GM15510 (cell line): ENCODE data around the gene OR10G7.

Experiments
- POLR2A ChIP-seq: IDR thresholded peaks from 3 replicates; pipeline ENCODE4 v1.6.1; 2011; ENCODE audit warnings: borderline replicate concordance; ENCODE audit not compliant: insufficient read length; ENCODE audit errors: extremely low read depth

OR10G7 gene, protein sequence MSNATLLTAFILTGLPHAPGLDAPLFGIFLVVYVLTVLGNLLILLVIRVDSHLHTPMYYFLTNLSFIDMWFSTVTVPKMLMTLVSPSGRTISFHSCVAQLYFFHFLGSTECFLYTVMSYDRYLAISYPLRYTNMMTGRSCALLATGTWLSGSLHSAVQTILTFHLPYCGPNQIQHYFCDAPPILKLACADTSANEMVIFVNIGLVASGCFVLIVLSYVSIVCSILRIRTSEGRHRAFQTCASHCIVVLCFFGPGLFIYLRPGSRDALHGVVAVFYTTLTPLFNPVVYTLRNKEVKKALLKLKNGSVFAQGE

DNA sequence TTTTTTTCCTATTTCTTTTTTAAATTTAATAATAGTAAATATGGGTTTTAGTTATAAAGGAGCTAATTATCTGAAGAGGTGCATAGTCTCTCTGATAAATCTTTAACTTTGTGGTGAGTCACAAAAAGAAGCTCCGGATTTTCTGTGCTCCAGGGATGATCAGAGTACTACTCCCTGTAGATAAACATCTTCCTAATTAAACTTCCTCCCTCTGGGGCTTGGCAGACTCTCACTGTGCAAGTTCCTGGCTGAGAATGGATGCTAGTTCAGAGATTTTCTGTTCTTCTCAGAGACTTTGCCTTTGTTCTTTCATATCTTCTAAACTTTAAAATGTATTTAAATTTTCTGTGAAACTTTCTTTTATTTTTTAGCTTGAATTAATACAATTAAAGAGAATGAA lies at the start of gene OR10G7:
Gene OR10G7, minus strand, starts transcription at position 72 of the 400 bp plus-strand sequence. CDS start 2,324 bp downstream, outside the sequence.
- TF ChIP-seq POLR2A, result no peak

DNA sequence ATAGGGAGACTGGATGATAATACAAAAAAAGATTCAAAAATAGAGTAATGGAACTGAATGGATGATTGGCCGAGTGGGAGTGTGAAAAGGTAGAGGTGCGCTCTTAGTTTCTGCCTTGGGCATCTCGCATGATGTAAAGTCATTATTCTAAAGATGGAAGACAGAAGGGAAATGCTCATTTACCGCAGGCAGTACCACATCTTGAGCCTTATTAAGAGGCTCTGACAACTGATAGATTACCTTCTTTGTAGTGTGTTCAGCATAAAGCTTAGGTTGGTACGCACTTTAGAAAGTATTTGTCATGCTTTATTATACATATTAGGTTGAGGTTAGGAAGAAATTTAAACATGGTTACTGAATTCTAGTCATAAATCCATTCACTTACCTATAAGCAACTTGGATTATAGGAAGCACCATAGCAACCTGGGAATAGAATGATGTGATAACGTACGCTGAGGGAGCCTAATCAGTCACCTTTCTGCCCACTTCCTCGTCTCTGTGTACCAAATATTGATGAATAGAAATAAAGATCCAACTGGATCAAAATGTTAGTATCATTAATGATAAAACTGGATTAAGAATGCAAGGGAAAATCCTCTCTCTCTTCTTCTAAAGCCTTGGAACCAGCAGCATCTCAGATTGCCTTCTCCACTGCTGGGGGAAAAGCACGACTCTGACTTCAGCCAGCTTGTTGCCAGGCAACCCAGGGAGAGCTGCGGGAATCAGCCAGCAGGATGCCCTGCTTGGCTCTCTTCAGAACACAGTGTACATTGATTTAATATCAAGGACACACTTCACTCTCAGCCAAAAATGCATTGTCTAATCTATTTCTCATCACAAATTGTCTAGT lies 45.1 kb upstream of the OR10G7 start:
- TF ChIP-seq POLR2A, result no peak

DNA sequence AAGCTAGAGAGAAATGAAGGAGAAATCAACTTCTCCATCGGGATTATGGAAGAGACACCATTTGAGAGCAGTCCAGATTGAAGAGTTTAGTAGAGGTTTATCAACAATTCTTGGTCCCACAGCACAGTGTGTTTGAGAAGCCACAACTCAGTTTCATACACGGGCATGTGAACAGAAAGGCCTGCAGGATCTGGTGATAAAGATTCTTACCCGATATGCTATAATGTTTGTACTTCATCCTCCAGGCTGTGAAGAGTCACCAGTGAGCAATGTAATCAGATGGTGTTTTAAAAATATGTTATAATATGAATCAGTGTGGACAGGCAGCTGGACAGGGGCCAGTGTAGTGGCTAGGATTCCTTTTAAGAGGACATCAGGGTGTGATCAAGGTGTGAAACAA lies 44.5 kb upstream of the OR10G7 start:
- no peak for TF ChIP-seq POLR2A

DNA sequence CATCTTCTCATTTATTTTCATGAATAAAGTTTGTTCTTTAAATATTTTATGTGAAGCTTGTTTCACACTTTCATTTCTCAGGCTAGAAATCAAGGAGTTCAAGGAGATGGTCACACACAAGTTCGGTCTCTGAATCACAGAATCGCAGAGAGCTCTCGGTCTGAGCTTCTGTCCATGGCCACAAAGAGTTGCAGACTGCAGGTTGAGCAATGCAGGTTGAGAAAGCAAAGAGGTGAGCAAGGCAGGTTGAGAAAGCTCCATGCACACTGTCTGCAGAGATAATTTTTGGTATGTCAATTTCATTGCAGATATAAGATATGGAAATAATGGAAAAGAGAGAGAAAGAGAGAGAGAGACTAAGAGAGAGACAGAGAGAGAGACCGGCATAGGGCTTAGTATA lies 41.2 kb upstream of the OR10G7 start:
- no peak for TF ChIP-seq POLR2A

DNA sequence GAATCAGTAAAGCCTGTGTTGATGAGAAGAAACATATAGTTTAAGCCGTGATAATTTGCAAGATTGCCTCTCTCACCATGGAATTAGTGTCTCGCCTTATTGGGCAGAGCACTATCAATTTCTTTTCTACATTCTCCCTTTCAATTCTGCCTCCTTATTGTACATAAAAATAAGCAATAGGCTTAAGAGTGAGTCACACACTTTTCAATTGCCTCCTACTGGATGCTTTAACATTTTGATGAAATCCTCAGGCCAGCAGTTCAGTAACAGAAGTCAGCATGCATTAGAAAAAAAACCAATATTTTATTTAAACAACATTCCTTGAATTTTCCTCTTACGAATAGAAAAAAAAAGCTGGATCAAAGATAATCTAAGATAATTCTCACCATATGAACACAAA lies 40.4 kb upstream of the OR10G7 start:
- no peak for TF ChIP-seq POLR2A

DNA sequence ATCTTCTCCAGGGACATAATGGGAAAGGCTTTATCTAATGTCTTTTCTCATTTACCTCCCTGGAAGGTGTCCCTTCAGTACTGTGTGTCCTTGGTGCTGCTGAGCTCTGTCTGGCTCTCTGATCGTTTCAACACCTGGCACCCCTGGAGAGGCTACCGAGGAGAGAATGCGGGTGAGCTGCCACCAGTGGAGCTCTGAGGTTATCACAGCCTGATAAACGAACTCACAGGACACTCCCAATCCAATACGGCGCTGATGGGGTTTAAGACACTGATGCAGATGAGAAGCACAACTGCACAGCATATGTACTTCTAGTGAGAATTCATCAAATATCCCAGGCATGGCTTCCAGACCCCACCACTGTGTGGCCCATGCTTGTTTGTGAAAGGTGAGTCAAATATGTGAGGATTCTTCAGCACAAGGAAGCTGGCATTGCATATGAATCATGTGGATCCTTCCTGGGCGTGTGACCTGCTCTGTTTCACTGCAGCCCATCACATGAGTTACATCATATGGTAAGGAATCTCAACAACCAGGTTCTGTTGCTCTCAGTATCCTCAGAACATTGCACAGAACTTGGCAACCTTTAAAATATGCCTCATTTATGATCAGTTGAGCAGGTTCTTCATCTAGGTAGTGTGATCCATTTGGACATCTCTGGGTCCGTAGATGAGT lies 39.3 kb upstream of the OR10G7 start:
- no peak for TF ChIP-seq POLR2A

DNA sequence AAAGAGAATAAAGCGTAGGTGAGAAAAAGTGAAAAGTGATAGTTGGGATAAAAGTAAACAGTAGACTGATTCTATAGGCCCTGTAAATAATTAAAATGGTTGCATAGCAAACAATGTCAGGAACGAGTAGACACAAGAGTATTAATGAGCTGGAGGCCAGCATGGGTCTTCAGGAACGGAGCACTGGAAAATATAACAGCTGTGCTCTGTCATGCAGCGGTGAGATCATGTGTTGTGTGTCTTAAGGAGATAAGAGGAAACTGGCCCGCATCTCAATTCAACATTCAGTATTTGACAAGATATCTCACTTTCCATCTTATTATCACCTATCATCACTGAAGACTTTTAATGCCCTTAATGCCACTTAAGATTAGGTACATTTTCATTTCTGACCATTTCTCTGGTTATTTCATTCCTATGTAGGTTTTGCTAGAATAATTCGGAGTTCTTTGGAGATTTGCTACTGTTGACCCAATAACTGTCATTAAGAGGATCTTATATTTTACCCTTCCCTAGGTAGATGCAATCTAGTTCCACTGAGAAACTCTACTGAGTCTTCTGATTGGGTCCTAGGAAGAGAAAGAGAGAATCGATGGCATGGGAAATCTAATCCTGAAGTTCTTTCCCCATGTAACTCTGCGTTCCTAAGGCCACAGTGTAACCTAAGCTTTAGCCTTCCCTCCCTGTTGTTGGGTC lies 38.7 kb upstream of the OR10G7 start:
- TF ChIP-seq POLR2A, result no peak

DNA sequence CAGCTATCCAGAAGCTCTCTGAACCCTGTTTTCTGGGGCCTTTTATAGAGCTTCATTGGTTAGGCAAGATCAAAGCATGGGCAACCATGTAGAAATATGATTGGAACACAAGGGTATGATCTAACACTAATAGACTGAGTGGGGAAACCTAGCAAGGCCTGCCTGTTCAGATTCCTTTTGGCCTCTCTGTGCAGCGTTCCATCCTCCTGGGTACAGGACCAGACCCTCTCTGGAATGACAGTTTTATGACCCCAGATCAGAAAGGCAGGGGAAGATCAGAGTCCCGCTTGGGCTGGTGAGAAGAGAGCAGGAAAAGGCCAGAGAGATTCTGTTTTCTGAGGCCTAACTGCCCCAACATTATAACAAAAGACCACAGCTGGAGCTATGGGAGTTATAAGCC lies 37.5 kb upstream of the OR10G7 start:
- TF ChIP-seq POLR2A, result no peak

DNA sequence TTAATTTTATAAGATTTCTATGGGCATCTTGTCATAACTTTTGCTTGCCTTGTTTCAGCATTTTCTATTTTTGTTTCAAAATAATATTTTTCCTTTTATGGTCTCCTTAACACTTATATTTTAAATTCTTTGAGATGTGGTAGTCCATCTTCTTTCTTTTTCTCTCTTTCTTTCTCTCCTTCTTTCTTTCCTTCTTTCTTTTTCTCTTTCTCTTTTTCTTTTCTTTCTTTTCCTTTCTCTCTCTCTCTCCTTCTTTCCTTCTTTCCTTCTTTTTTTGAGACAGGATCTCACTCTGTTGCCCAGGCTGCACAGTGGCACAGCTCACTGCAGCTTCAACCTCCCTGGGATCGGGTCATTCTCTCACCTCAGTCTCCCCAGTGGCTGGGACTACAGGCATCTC lies 36.1 kb upstream of the OR10G7 start:
- TF ChIP-seq POLR2A, result no peak

DNA sequence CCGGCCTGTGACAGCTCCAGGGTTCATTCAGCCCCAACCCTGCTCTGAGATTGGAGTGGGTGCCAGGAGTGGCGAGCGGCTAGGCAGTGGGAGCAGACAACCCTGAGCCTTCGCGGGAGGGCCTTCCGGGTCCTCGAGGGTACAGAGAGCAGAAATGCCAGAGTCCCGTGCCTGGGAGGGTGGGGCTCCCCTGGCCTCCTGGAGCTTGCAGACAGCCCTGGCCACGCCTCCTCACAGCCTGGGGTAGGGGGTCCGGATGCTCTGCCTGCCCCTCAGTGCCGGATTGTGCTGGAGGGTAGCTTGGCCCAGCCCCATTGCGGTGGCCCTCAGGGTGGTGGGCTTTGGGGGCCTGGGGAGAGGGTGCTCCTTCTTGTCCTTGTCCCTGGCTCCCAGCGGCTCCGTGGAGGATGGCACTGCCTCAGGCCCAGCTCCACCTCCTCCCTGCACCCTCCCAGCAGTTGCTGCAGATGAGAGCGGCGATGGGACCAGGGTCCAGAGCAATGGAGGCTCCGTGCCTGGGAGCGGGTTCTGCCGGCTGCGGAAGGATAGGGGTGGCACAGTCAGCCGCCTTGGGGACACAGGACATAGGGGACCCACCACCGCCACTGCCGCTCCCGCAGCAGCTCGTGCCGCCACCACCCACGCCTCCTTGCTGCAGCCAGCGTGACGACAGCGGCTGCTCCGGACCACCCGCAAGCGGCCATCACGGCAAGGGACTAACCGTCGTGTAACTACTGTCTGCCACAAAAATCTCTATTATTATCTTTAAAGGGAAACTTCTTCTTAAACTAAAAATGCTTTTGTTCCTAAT lies 34.9 kb upstream of the OR10G7 start:
- no peak for TF ChIP-seq POLR2A

DNA sequence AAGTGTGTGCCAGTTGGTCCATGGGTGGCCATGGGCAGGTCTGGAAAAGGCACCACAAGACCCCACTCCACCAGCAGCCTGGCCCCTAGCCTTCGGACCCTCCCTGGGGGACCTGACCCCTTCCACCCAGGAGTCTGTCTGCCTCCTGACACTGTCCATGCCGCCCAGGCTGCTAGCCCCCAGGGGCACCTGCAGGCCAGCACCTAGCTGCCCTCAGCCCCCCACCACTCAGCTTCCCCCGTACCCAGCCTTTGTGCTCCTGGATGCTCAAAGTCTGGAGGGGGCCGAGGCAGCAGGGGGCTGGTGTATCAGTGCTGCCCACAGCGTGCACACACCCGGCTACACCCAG lies 34.3 kb upstream of the OR10G7 start:
- TF ChIP-seq POLR2A, result no peak

DNA sequence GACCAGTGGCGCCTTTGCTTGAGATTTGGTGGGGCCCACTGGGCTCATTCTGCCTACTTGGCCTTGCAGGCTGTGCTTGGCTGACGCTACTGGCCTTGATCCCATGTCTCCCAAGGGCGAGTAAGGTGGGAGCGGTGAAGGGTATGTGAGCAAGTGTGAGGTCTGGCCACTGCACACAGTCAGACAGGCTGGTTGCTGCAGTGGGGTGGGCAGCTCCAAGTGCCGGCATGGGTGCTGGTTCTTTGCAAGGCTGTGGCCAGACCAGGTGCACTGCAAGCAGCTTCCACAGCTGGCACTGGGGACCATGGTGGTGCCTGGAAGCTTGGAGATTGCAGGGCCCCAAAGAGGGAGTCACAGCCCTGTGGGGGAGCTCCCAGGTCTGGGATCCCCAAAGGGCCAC lies 33.4 kb upstream of the OR10G7 start:
- TF ChIP-seq POLR2A, result no peak

DNA sequence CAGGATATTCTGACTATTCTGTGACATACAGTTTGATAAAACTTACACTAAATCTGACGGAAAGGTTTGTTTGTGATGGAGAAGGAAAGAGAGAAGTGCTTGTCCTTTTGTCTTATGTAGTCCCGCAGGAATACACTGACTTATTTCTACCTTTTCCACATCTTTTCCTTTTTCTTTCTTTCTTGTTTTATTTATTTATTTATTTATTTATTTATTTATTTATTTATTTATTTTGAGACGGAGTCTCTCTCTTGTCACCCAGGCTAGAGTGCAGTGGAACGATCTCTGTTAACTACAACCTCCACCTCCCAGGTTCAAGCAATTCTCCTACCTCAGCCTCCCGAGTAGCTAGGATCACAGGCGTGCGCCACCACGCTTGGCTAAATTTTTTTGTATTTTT lies 31.0 kb upstream of the OR10G7 start:
- TF ChIP-seq POLR2A, result no peak

DNA sequence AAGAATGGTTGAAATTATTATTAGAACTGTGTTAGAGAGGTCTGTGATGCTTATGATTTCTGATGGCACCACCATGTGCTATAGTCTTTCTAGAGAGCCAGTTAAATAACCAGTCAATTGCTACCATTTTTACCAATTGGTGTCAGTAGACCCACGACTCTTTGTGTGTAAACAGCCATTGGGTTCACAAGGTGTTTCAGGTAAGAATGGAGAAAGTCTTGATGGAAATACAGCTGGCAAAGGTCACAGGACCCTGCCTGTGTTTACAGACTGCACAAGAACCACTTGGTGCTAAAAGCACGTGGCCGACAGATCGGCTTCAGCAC lies 30.5 kb upstream of the OR10G7 start:
- no peak for TF ChIP-seq POLR2A
